DLD1 (cell line): ENCODE measurements around the gene PROM1.

Experiments used
- in situ Hi-C: cut with HindIII; loops from 2 replicates; pipeline ENCODE4 v1.10.0; 2017; ENCODE audit warnings: low sequenced_read_pairs

Gene PROM1

GRCh38 chr4:16083241-16084191 is at the start of gene PROM1:
Gene PROM1 (minus strand): TSS chr4:16084023. CDS start chr4:16075906, 8,117 bp downstream.
- in situ Hi-C loops = no loop called here

- in situ Hi-C loops = no loop called here
Observed at GRCh38 chr4:16133406-16133805, 49.6 kb upstream of the PROM1 start.

- in situ Hi-C loops = no loop called here
Observed at GRCh38 chr4:16131293-16131692, 47.5 kb upstream of the PROM1 start.

- in situ Hi-C loops = no loop called here
Observed at GRCh38 chr4:16129336-16129735, 45.5 kb upstream of the PROM1 start.

GRCh38 chr4:16126714-16127113 is 42.9 kb upstream of the PROM1 start:
- in situ Hi-C loops = no loop called here

GRCh38 chr4:16125571-16126445 is 42.0 kb upstream of the PROM1 start:
- in situ Hi-C loops = no loop called here

- in situ Hi-C loops = no loop called here
Observed at GRCh38 chr4:16124232-16124631, 40.4 kb upstream of the PROM1 start.

- in situ Hi-C loops = no loop called here
Observed at GRCh38 chr4:16123356-16124084, 39.7 kb upstream of the PROM1 start.

GRCh38 chr4:16122784-16123183 is 39.0 kb upstream of the PROM1 start:
- in situ Hi-C loops = no loop called here

- in situ Hi-C loops = no loop called here
Observed at GRCh38 chr4:16122308-16122711, 38.5 kb upstream of the PROM1 start.

- in situ Hi-C loops = no loop called here
Observed at GRCh38 chr4:16120720-16121119, 36.9 kb upstream of the PROM1 start.

GRCh38 chr4:16119981-16120380 is 36.2 kb upstream of the PROM1 start:
- in situ Hi-C loops = no loop called here

- in situ Hi-C loops = no loop called here
Observed at GRCh38 chr4:16118090-16118489, 34.3 kb upstream of the PROM1 start.

- in situ Hi-C loops = no loop called here
Observed at GRCh38 chr4:16117164-16117563, 33.3 kb upstream of the PROM1 start.

GRCh38 chr4:16116493-16116990 is 32.7 kb upstream of the PROM1 start:
- in situ Hi-C loops = no loop called here

- in situ Hi-C loops = no loop called here
Observed at GRCh38 chr4:16116019-16116418, 32.2 kb upstream of the PROM1 start.

GRCh38 chr4:16114546-16114945 is 30.7 kb upstream of the PROM1 start:
- in situ Hi-C loops = no loop called here

- in situ Hi-C loops = no loop called here
Observed at GRCh38 chr4:16113741-16114140, 29.9 kb upstream of the PROM1 start.

- in situ Hi-C loops = no loop called here
Observed at GRCh38 chr4:16111533-16111932, 27.7 kb upstream of the PROM1 start.

- in situ Hi-C loops = no loop called here
Observed at GRCh38 chr4:16110661-16111290, 27.0 kb upstream of the PROM1 start.
